GM18867 (cell line): ENCODE data around the gene KRT7.
A peak's percentile ranks its signal among the peaks of the same experiment; 100 is the strongest.
"Not testable (repeated sequence)": the region's sequence is repeated elsewhere in the genome, so short reads cannot be mapped to it uniquely, and the experiment has no call there.

Experiments
- ATAC-seq: cut with Tn5 transposase; IDR thresholded peaks from one replicate; pipeline ENCODE4 v1.9.1; 2021; ENCODE audit warnings: mild to moderate bottlenecking, moderate library complexity; ENCODE audit not compliant: unreplicated experiment

KRT7 gene

GRCh38 chr12:52277486-52278245 lies 44.6 kb downstream of the KRT7 start:
- ATAC-seq, result no peak

GRCh38 chr12:52278575-52279421 lies 45.8 kb downstream of the KRT7 start:
- ATAC-seq, result peak; percentile 74

- no peak for ATAC-seq
Observed at GRCh38 chr12:52279422-52280318, 46.6 kb downstream of the KRT7 start.

GRCh38 chr12:52280319-52280795 lies 47.3 kb downstream of the KRT7 start:
- no peak for ATAC-seq

- no peak for ATAC-seq
Observed at GRCh38 chr12:52280796-52281560, 47.9 kb downstream of the KRT7 start.

GRCh38 chr12:52284562-52285171 lies 51.6 kb downstream of the KRT7 start:
- ATAC-seq, result no peak

- ATAC-seq, result no peak
Observed at GRCh38 chr12:52285172-52285745, 52.2 kb downstream of the KRT7 start.

GRCh38 chr12:52285851-52286530 lies 52.9 kb downstream of the KRT7 start:
- no peak for ATAC-seq

- ATAC-seq, result not testable (repeated sequence)
Observed at GRCh38 chr12:52286857-52287785, 54.1 kb downstream of the KRT7 start.

- peak; percentile 83 for ATAC-seq
Observed at GRCh38 chr12:52287816-52288805, 55.1 kb downstream of the KRT7 start.

GRCh38 chr12:52290483-52291134 lies 57.6 kb downstream of the KRT7 start:
- not testable (repeated sequence) for ATAC-seq

GRCh38 chr12:52291267-52291935 lies 58.4 kb downstream of the KRT7 start, which contains the start of gene KRT81:
Gene KRT81 (minus strand): TSS chr12:52291534. CDS start chr12:52291465, 69 bp downstream.
- no peak for ATAC-seq

GRCh38 chr12:52293926-52294325 lies 60.9 kb downstream of the KRT7 start:
- no peak for ATAC-seq

- ATAC-seq, result no peak
Observed at GRCh38 chr12:52294803-52295202, 61.8 kb downstream of the KRT7 start.

GRCh38 chr12:52295663-52296062 lies 62.6 kb downstream of the KRT7 start:
- ATAC-seq, result no peak
